GM13977 (cell line): Measurements from ENCODE around the gene MAP2K6.

ENCODE experiments used
- DNase-seq: peaks from one replicate; pipeline ENCODE4 v3.0.0; 2012; ENCODE audit warnings: low spot score
- in situ Hi-C: fragments of 300-500 bp; cut with MboI; formaldehyde crosslinking; loops from one replicate; pipeline ENCODE4 v1.12.0; 2022; ENCODE audit warnings: low sequenced_read_pairs, low pct_unique_long_range_greater_than_20kb, mixed read lengths, inconsistent platforms; ENCODE audit not compliant: unreplicated experiment
- TF ChIP-seq, protein P1 (sequence below): IDR thresholded peaks from 2 replicates; pipeline ENCODE4 v1.5.1; 2012; ENCODE audit warnings: mild to moderate bottlenecking, control low read depth; ENCODE audit not compliant: insufficient read depth; ENCODE audit errors: extremely low read depth, missing control alignments

The MAP2K6 gene

DNA sequence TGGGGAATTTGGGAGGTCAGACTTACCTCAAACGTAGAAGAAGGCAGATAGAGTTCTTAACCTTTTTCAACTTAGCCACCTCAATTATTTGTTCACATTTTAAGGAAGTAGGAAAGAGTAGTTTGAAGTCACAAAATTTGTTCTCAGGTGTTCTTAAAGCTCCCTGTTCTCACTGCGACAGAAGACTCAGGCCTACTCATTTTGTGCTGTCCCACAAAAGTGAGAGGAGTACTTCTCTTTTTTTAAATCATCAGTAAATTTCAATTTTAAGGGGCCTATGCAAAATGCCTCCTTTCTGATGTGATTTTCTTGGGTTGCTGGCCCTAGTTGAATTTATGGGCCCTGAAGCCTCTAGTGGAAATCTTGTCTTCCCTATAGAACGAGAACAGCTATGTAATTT, 133.4 kb downstream of the MAP2K6 start:
- in situ Hi-C loops = no loop called here
- TF ChIP-seq, protein P1, sequence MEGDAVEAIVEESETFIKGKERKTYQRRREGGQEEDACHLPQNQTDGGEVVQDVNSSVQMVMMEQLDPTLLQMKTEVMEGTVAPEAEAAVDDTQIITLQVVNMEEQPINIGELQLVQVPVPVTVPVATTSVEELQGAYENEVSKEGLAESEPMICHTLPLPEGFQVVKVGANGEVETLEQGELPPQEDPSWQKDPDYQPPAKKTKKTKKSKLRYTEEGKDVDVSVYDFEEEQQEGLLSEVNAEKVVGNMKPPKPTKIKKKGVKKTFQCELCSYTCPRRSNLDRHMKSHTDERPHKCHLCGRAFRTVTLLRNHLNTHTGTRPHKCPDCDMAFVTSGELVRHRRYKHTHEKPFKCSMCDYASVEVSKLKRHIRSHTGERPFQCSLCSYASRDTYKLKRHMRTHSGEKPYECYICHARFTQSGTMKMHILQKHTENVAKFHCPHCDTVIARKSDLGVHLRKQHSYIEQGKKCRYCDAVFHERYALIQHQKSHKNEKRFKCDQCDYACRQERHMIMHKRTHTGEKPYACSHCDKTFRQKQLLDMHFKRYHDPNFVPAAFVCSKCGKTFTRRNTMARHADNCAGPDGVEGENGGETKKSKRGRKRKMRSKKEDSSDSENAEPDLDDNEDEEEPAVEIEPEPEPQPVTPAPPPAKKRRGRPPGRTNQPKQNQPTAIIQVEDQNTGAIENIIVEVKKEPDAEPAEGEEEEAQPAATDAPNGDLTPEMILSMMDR = no peak
- DNase-seq = no peak

GRCh38 chr17:69551212-69552010, 136.9 kb downstream of the MAP2K6 start:
- TF ChIP-seq, protein P1 = no peak
- in situ Hi-C loops = no loop called here
- DNase-seq = no peak

- no peak for DNase-seq
- in situ Hi-C loops = no loop called here
- TF ChIP-seq, protein P1 = no peak
Measured at GRCh38 chr17:69552986-69553667, 138.6 kb downstream of the MAP2K6 start.

GRCh38 chr17:69555056-69555455, 140.6 kb downstream of the MAP2K6 start:
- in situ Hi-C loops = no loop called here
- TF ChIP-seq, protein P1 = no peak
- no peak for DNase-seq

DNA sequence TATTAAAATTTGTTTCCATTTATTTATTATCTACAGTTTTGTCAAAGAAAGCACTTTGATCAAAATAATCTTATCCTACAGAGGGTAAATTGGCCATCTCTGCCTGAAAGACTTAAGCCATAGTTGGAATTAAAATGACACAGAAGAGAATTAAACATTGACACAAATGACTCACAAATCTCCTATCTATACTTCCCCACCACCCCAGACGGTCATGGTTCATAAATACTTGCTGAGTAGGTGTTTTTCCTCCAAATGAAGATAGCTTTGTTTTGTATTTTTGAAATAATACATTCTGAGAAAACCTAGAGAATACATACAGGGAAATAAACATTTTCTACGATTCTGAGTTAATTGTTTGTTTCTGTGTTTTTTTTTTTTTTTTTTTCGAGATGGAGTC, 142.8 kb downstream of the MAP2K6 start:
- in situ Hi-C loops = no loop called here
- TF ChIP-seq, protein P1 = no peak
- DNase-seq = no peak

- TF ChIP-seq, protein P1 = no peak
- in situ Hi-C loops = no loop called here
- no peak for DNase-seq
Measured at GRCh38 chr17:69558796-69559195, 144.3 kb downstream of the MAP2K6 start.
